ENCODE results near the gene FAM181A. TPM values are rescaled to one million over a fixed set of nuclear protein-coding genes. Genes with fewer than 3 reads are reported as not detected.

The FAM181A gene
- total RNA-seq, 1 experiment from 2014 or later = not detected

DNA sequence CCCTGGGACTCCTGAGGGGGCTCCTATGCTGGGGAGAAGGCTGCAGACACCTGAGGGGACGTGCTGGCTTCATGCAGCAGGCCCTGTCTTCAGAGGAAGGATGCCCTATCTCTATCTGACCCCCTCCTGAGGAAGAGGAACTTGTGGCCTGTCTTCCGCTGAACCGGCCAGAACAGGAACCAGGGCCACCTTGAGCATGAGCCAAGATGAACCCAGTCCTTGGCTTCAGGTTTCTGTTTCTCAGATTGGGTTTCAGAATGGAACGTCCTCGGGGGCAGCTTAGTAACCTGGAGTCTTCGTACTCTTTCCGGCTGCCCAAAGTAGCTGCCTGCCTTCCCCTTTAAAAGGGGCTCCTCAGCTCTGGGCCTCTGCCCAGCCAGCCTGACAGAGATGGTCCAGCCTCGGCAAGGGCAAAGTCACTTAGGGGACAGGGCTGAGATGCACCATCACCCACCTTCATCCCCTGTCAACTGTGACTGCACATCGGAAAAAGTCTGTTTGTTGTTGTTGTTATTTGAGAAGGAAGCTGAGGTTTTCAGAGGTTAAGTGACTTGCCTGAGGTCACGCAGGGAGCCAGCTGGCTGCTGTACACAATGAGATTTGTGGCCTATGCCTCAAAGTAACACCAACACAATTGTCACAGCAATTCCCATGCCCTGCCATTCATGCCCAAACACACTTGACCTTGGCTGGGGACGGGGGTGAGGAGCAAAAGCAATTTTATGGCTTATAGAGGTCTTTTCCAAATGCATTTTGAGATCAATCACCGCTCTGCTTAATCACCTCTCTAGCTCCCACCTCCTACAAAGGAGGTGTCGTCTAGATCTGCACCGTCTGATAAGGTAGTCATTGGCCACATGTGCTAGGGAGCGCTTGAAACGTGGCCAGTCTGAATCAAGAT, 35.8 kb downstream of the FAM181A start:
- POLR2A ChIA-PET (ENCODE audit: unreplicated experiment) = no interaction called here
- H2AFZ ChIP-seq (ENCODE audit: low read length) = no peak overlapping the region
- TF ChIP-seq, protein P1, sequence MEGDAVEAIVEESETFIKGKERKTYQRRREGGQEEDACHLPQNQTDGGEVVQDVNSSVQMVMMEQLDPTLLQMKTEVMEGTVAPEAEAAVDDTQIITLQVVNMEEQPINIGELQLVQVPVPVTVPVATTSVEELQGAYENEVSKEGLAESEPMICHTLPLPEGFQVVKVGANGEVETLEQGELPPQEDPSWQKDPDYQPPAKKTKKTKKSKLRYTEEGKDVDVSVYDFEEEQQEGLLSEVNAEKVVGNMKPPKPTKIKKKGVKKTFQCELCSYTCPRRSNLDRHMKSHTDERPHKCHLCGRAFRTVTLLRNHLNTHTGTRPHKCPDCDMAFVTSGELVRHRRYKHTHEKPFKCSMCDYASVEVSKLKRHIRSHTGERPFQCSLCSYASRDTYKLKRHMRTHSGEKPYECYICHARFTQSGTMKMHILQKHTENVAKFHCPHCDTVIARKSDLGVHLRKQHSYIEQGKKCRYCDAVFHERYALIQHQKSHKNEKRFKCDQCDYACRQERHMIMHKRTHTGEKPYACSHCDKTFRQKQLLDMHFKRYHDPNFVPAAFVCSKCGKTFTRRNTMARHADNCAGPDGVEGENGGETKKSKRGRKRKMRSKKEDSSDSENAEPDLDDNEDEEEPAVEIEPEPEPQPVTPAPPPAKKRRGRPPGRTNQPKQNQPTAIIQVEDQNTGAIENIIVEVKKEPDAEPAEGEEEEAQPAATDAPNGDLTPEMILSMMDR (conservative IDR thresholded peaks at IDR 0.05; ENCODE audit: low read depth, low read length) = no peak
- no peak for TF ChIP-seq EZH2 (IDR thresholded peaks at IDR 0.05; ENCODE audit: low read length, unreplicated experiment)
- no peak for TF ChIP-seq EZH2phosphoT487 (IDR thresholded peaks at IDR 0.05; ENCODE audit: borderline replicate concordance, low read length)

DNA sequence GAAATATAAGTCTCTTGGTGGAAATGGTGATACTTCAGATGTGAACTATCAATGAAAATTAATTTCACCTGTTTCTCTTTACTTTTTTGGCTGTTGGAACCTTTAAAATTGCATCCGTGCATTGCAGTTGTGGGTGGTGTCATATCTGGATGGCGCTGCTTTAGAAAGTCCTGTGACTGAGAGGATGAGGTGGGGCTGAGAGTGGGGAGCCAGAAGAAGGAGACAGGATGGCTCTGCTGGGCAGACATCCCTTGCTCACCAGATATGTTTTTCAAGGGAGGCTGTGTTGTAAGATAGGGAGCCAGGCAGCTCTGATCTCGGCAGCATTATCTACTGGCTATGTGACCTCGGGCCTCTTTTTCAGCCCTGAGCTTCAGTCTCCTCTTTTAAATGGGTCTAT, 36.5 kb downstream of the FAM181A start:
- DNase-seq = no peak
- no peaks in the 10 kb centered on the region for H3F3A ChIP-seq (ENCODE audit: low read length, unreplicated experiment)
- H3K79me2 ChIP-seq (ENCODE audit: low read length) = no peaks in the 10 kb centered on the region
- no peaks in the 10 kb centered on the region for H3K36me3 ChIP-seq (ENCODE audit: low read depth, low read length)
- CTCF ChIA-PET = no interaction called here
- H3K4me3 ChIP-seq (ENCODE audit: low read length) = no peak overlapping the region
- peaks cover 21% of the 10 kb centered on the region for H3K4me1 ChIP-seq (ENCODE audit: insufficient read depth, low read length)
- H2AFZ ChIP-seq (ENCODE audit: low read length) = no peak overlapping the region
- no peak for ATAC-seq
- no peaks in the 10 kb centered on the region for H3K9me3 ChIP-seq (ENCODE audit: low read length)
- no peaks in the 10 kb centered on the region for H3K27me3 ChIP-seq (ENCODE audit: low read length)
- H3K4me2 ChIP-seq (ENCODE audit: low read length) = no peak overlapping the region
- no peak overlapping the region for H3K27ac ChIP-seq (ENCODE audit: low read length)
- TF ChIP-seq EZH2 (IDR thresholded peaks at IDR 0.05; ENCODE audit: low read length, unreplicated experiment) (no peak), EZH2phosphoT487 (IDR thresholded peaks at IDR 0.05; ENCODE audit: borderline replicate concordance, low read length) (no peak)
- TF ChIP-seq, protein P1 (conservative IDR thresholded peaks at IDR 0.05; ENCODE audit: low read depth, low read length) = no peak
- no TSS peak for BruUV-seq (replicated peaks)
- H3K9ac ChIP-seq (ENCODE audit: low read length) = no peak overlapping the region
- POLR2A ChIA-PET (ENCODE audit: unreplicated experiment) = no interaction called here
- intact Hi-C loops (cut with micrococcal nuclease) = no loop called here
- no peaks in the 10 kb centered on the region for H4K20me1 ChIP-seq (ENCODE audit: low read length)
- no peaks in the 10 kb centered on the region for H3K9me2 ChIP-seq (replicated peaks; ENCODE audit: low read length)

More for the DNA sequence above, 35.8 kb downstream of the FAM181A start:
- H3K27ac ChIP-seq (ENCODE audit: low read length) = no peak overlapping the region
- H3K36me3 ChIP-seq (ENCODE audit: low read depth, low read length) = no peaks in the 10 kb centered on the region
- CTCF ChIA-PET = no interaction called here
- DNase-seq (no peak), ATAC-seq (no peak)
- H3K9ac ChIP-seq (ENCODE audit: low read length) = no peak overlapping the region
- peaks cover 25% of the 10 kb centered on the region for H3K4me1 ChIP-seq (ENCODE audit: insufficient read depth, low read length)
- no peaks in the 10 kb centered on the region for H3K27me3 ChIP-seq (ENCODE audit: low read length)
- H3K4me3 ChIP-seq (ENCODE audit: low read length) = no peak overlapping the region
- intact Hi-C loops (cut with micrococcal nuclease) = no loop called here
- H3K79me2 ChIP-seq (ENCODE audit: low read length) = no peaks in the 10 kb centered on the region
- H3K4me2 ChIP-seq (ENCODE audit: low read length) = no peak overlapping the region
- H3K9me2 ChIP-seq (replicated peaks; ENCODE audit: low read length) = no peaks in the 10 kb centered on the region
- no peaks in the 10 kb centered on the region for H3F3A ChIP-seq (ENCODE audit: low read length, unreplicated experiment)
- H3K9me3 ChIP-seq (ENCODE audit: low read length) = no peaks in the 10 kb centered on the region
- no peaks in the 10 kb centered on the region for H4K20me1 ChIP-seq (ENCODE audit: low read length)
- no TSS peak for BruUV-seq (replicated peaks)

DNA sequence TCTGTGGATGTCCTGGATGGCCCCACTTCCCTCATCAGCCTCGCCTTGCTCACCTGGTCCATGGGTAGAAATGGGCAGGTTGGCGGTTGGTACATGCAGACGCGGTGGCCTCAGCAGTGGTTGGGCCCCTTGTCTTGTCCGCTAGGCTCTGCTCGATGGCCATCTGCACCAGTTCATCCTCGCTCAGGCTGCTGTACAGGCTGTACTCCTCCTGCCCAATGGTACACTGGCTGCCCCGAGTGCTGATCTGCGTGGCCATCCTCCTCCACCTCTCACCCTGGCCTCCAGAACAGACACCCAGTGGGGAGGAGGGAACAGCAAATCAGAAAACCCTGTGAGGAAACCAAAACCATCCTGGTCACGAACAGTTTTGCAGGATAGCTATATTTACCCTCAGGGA, 37.1 kb downstream of the FAM181A start:
- H3K27ac ChIP-seq (ENCODE audit: low read length) = no peak overlapping the region
- no peaks in the 10 kb centered on the region for H3K36me3 ChIP-seq (ENCODE audit: low read depth, low read length)
- no TSS peak for BruUV-seq (replicated peaks)
- no peak overlapping the region for H3K4me3 ChIP-seq (ENCODE audit: low read length)
- ChIA-PET CTCF (no interaction called here), POLR2A (ENCODE audit: unreplicated experiment) (no interaction called here)
- no peaks in the 10 kb centered on the region for H3K9me3 ChIP-seq (ENCODE audit: low read length)
- intact Hi-C loops (cut with micrococcal nuclease) = no loop called here
- no peaks in the 10 kb centered on the region for H4K20me1 ChIP-seq (ENCODE audit: low read length)
- no peaks in the 10 kb centered on the region for H3K79me2 ChIP-seq (ENCODE audit: low read length)
- H3K9me2 ChIP-seq (replicated peaks; ENCODE audit: low read length) = no peaks in the 10 kb centered on the region
- H3K9ac ChIP-seq (ENCODE audit: low read length) = no peak overlapping the region
- no peak overlapping the region for H3K4me2 ChIP-seq (ENCODE audit: low read length)
- ATAC-seq (no peak), DNase-seq (no peak)
- no peak for TF ChIP-seq EZH2phosphoT487 (IDR thresholded peaks at IDR 0.05; ENCODE audit: borderline replicate concordance, low read length)
- TF ChIP-seq, protein P1 (conservative IDR thresholded peaks at IDR 0.05; ENCODE audit: low read depth, low read length) = no peak
- TF ChIP-seq EZH2 (IDR thresholded peaks at IDR 0.05; ENCODE audit: low read length, unreplicated experiment) = no peak
- H2AFZ ChIP-seq (ENCODE audit: low read length) = no peak overlapping the region
- no peaks in the 10 kb centered on the region for H3F3A ChIP-seq (ENCODE audit: low read length, unreplicated experiment)
- no peaks in the 10 kb centered on the region for H3K27me3 ChIP-seq (ENCODE audit: low read length)
- H3K4me1 ChIP-seq (ENCODE audit: insufficient read depth, low read length) = peaks cover 15% of the 10 kb centered on the region
